Neural progenitor cell (in vitro differentiated cells): ENCODE data around the gene HHEX. TPM values are rescaled to one million over a fixed set of nuclear protein-coding genes. Genes with fewer than 3 reads are reported as not detected.

Experiments used
- DNase-seq: peaks from one replicate; pipeline ENCODE4 v3.0.0-alpha.2; 2016; ENCODE audit warnings: low spot score
- H2AFZ ChIP-seq: fragments of 200-600 bp; sonication (generic); replicated peaks from 2 replicates; pipeline ENCODE4 v1.6.1; 2016; ENCODE audit warnings: antibody characterized with exemption
- H3F3A ChIP-seq: fragments of 200-600 bp; sonication (generic); 2 replicates; pipeline ENCODE4 v1.6.1; 2016; ENCODE audit warnings: antibody characterized with exemption, low read depth
- H3K27ac ChIP-seq: fragments of 200-600 bp; sonication (generic); 2 replicates; pipeline ENCODE4 v1.5.1; 2016; ENCODE audit warnings: mild to moderate bottlenecking
- H3K27me3 ChIP-seq: fragments of 200-600 bp; sonication (generic); 2 replicates; pipeline ENCODE4 v1.6.1; 2016; ENCODE audit warnings: mild to moderate bottlenecking, moderate library complexity
- H3K36me3 ChIP-seq: fragments of 200-600 bp; sonication (generic); 2 replicates; pipeline ENCODE4 v1.5.1; 2016
- H3K4me1 ChIP-seq: fragments of 200-600 bp; sonication (generic); 2 replicates; pipeline ENCODE4 v1.6.1; 2016; ENCODE audit warnings: mixed run types
- H3K4me2 ChIP-seq: fragments of 200-600 bp; sonication (generic); 2 replicates; pipeline ENCODE4 v1.6.1; 2016
- H3K4me3 ChIP-seq: fragments of 200-600 bp; sonication (generic); 2 replicates; pipeline ENCODE4 v1.5.1; 2016
- H3K79me2 ChIP-seq: fragments of 200-600 bp; sonication (generic); 2 replicates; pipeline ENCODE4 v1.6.1; 2016; ENCODE audit warnings: low read depth
- H3K9ac ChIP-seq: fragments of 200-600 bp; sonication (generic); 2 replicates; pipeline ENCODE4 v1.6.1; 2016
- H3K9me3 ChIP-seq: fragments of 200-600 bp; sonication (generic); 2 replicates; pipeline ENCODE4 v1.5.1; 2016; ENCODE audit warnings: low read depth
- H4K20me1 ChIP-seq: fragments of 200-600 bp; sonication (generic); 2 replicates; pipeline ENCODE4 v1.6.1; 2016; ENCODE audit warnings: low read depth
- H3K27ac Mint-ChIP-seq: 3 replicates; pipeline ENCODE4 v1.8.0; 2021; ENCODE audit warnings: mixed read lengths
- H3K27me3 Mint-ChIP-seq: 2 replicates; pipeline ENCODE4 v1.8.0; 2022; ENCODE audit warnings: low read depth, mild to moderate bottlenecking, inconsistent platforms, moderate library complexity, mixed read lengths; ENCODE audit not compliant: insufficient read depth
- H3K36me3 Mint-ChIP-seq: 3 replicates; pipeline ENCODE4 v1.8.0; 2021; ENCODE audit warnings: mixed read lengths
- H3K4me1 Mint-ChIP-seq: 3 replicates; pipeline ENCODE4 v1.8.0; 2021; ENCODE audit warnings: mixed read lengths
- H3K4me3 Mint-ChIP-seq: 3 replicates; pipeline ENCODE4 v1.8.0; 2021; ENCODE audit warnings: mild to moderate bottlenecking, moderate library complexity, mixed read lengths
- H3K9me3 Mint-ChIP-seq: 3 replicates; pipeline ENCODE4 v1.8.0; 2020; ENCODE audit warnings: mixed read lengths
- EZH2 ChIP-seq: fragments of 200-600 bp; sonication (generic); IDR thresholded peaks from 2 replicates; pipeline ENCODE4 v1.6.1; 2017; ENCODE audit warnings: antibody characterized with exemption, mild to moderate bottlenecking, moderate library complexity
- EZH2phosphoT487 ChIP-seq: fragments of 200-600 bp; sonication (generic); IDR thresholded peaks from 2 replicates; pipeline ENCODE4 v1.6.1; 2017; ENCODE audit warnings: antibody characterized with exemption
- total RNA-seq: library from RNA; depleted of rRNA; stranded (reverse); fragments of >200 nt; gene quantifications from 2 replicates; pipeline ENCODE4 v1.2.3, GENCODE V29; 2015; ENCODE audit warnings: low replicate concordance
- TF ChIP-seq, protein P1 (sequence below): fragments of 200-600 bp; sonication (generic); IDR thresholded peaks from 2 replicates; pipeline ENCODE4 v1.5.1; 2017; ENCODE audit warnings: antibody characterized with exemption, mild to moderate bottlenecking

HHEX gene
- total RNA-seq, 1 donor from 2014 or later = not detected

- TF ChIP-seq EZH2 = no peak
- H3K9ac ChIP-seq = no peak overlapping the region
- no peaks in the 10 kb centered on the region for H3K27me3 ChIP-seq
- Mint-ChIP-seq H3K27me3 (no peaks in the 10 kb centered on the region), H3K9me3 (peaks cover under 1% of the 10 kb centered on the region), H3K36me3 (peaks cover 25% of the 10 kb centered on the region), H3K4me3 (no peak overlapping the region), H3K4me1 (no peaks in the 10 kb centered on the region), H3K27ac (no peak overlapping the region)
- peaks cover 14% of the 10 kb centered on the region for H3K36me3 ChIP-seq
- H2AFZ ChIP-seq = no peak overlapping the region
- no peak for DNase-seq
- H3K4me3 ChIP-seq = no peak overlapping the region
- H3K4me2 ChIP-seq = no peak overlapping the region
- no peaks in the 10 kb centered on the region for H3K79me2 ChIP-seq
- H3K9me3 ChIP-seq = no peaks in the 10 kb centered on the region
- no peak overlapping the region for H3K27ac ChIP-seq
- H3F3A ChIP-seq = peaks cover 30% of the 10 kb centered on the region
- H3K4me1 ChIP-seq = no peaks in the 10 kb centered on the region
- no peaks in the 10 kb centered on the region for H4K20me1 ChIP-seq
Measured at GRCh38 chr10:92657024-92657423, 32.7 kb upstream of the HHEX start.

GRCh38 chr10:92662848-92663247 lies 26.9 kb upstream of the HHEX start:
- Mint-ChIP-seq H3K4me3 (no peak overlapping the region), H3K9me3 (peaks cover 19% of the 10 kb centered on the region), H3K36me3 (peaks cover 3% of the 10 kb centered on the region), H3K27ac (no peak overlapping the region), H3K27me3 (no peaks in the 10 kb centered on the region), H3K4me1 (no peaks in the 10 kb centered on the region)
- Histone ChIP-seq H3K9me3 (peaks cover 8% of the 10 kb centered on the region), H3K27ac (no peak overlapping the region), H3K4me2 (no peak overlapping the region), H3F3A (no peaks in the 10 kb centered on the region), H3K9ac (no peak overlapping the region), H3K4me1 (no peaks in the 10 kb centered on the region), H3K36me3 (no peaks in the 10 kb centered on the region), H3K4me3 (no peak overlapping the region), H3K79me2 (no peaks in the 10 kb centered on the region), H2AFZ (no peak overlapping the region), H4K20me1 (no peaks in the 10 kb centered on the region), H3K27me3 (no peaks in the 10 kb centered on the region)
- TF ChIP-seq, protein P1, sequence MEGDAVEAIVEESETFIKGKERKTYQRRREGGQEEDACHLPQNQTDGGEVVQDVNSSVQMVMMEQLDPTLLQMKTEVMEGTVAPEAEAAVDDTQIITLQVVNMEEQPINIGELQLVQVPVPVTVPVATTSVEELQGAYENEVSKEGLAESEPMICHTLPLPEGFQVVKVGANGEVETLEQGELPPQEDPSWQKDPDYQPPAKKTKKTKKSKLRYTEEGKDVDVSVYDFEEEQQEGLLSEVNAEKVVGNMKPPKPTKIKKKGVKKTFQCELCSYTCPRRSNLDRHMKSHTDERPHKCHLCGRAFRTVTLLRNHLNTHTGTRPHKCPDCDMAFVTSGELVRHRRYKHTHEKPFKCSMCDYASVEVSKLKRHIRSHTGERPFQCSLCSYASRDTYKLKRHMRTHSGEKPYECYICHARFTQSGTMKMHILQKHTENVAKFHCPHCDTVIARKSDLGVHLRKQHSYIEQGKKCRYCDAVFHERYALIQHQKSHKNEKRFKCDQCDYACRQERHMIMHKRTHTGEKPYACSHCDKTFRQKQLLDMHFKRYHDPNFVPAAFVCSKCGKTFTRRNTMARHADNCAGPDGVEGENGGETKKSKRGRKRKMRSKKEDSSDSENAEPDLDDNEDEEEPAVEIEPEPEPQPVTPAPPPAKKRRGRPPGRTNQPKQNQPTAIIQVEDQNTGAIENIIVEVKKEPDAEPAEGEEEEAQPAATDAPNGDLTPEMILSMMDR = no peak
- no peak for TF ChIP-seq EZH2phosphoT487
- no peak for TF ChIP-seq EZH2
- no peak for DNase-seq

DNA sequence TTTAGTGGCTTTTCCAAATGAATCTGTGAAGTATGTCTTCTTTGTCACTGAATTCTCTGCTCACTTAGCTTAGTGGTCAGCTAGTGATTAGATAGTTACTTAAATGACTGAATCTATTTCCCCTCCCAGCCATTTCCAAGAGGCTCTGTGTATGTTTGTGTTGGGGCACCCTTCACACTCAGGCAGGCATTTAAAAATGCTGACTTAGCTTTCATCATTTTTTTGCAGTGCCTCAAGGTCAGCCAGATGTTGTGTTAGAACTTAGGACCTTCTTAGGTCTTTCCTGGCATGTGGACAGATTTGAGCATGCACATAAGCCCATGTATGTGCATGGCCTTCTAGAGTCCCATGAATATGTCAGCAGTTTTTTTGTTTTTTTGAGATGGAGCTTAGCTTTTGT lies 25.4 kb upstream of the HHEX start:
- H3K36me3 Mint-ChIP-seq = no peaks in the 10 kb centered on the region
- Histone ChIP-seq H3K36me3 (no peaks in the 10 kb centered on the region), H2AFZ (no peak overlapping the region), H3K79me2 (no peaks in the 10 kb centered on the region), H3K27me3 (no peaks in the 10 kb centered on the region), H3K4me2 (no peak overlapping the region), H3F3A (no peaks in the 10 kb centered on the region), H4K20me1 (no peaks in the 10 kb centered on the region), H3K9me3 (peaks cover 8% of the 10 kb centered on the region), H3K27ac (no peak overlapping the region), H3K9ac (no peak overlapping the region), H3K4me1 (no peaks in the 10 kb centered on the region), H3K4me3 (no peak overlapping the region)
- no peak overlapping the region for H3K4me3 Mint-ChIP-seq
- no peaks in the 10 kb centered on the region for H3K27me3 Mint-ChIP-seq
- TF ChIP-seq, protein P1 = no peak
- DNase-seq = no peak
- H3K27ac Mint-ChIP-seq = no peak overlapping the region
- H3K9me3 Mint-ChIP-seq = peaks cover 19% of the 10 kb centered on the region
- H3K4me1 Mint-ChIP-seq = no peaks in the 10 kb centered on the region

- Histone ChIP-seq H2AFZ (no peak overlapping the region), H3F3A (no peaks in the 10 kb centered on the region), H3K4me1 (no peaks in the 10 kb centered on the region), H4K20me1 (no peaks in the 10 kb centered on the region), H3K79me2 (no peaks in the 10 kb centered on the region), H3K36me3 (no peaks in the 10 kb centered on the region), H3K9ac (no peak overlapping the region), H3K9me3 (peaks cover 8% of the 10 kb centered on the region), H3K4me3 (no peak overlapping the region), H3K27ac (no peak overlapping the region), H3K4me2 (no peak overlapping the region), H3K27me3 (no peaks in the 10 kb centered on the region)
- peaks cover 2% of the 10 kb centered on the region for H3K27me3 Mint-ChIP-seq
- no peak for DNase-seq
- no peak overlapping the region for H3K27ac Mint-ChIP-seq
- H3K4me1 Mint-ChIP-seq = no peaks in the 10 kb centered on the region
- H3K9me3 Mint-ChIP-seq = peaks cover 18% of the 10 kb centered on the region
- no peak overlapping the region for H3K4me3 Mint-ChIP-seq
- TF ChIP-seq EZH2phosphoT487 (no peak), EZH2 (no peak)
- TF ChIP-seq, protein P1 = no peak
- H3K36me3 Mint-ChIP-seq = no peaks in the 10 kb centered on the region
Measured at GRCh38 chr10:92667078-92667477, 22.7 kb upstream of the HHEX start.
